Ishikawa (cell line): ENCODE results near the gene GNAL.

Experiments
- CEBPB ChIP-seq: IDR thresholded peaks from 2 replicates; pipeline ENCODE4 v1.6.1; 2012
- TAF1 ChIP-seq: IDR thresholded peaks from 2 replicates; pipeline ENCODE4 v1.6.1; 2012; ENCODE audit warnings: low read depth, mild to moderate bottlenecking
- TCF12 ChIP-seq: IDR thresholded peaks from 2 replicates; pipeline ENCODE4 v1.6.1; 2012; ENCODE audit warnings: low read depth

- TF ChIP-seq CEBPB (no peak), TCF12 (no peak), TAF1 (no peak)
These were observed 20.5 kb upstream of the GNAL start for GRCh38 chr18:11668441-11669169.
